Gastroesophageal sphincter (tissue), 4 donors: ENCODE results near the gene FLT3. TPM values are rescaled to one million over a fixed set of nuclear protein-coding genes. Genes with fewer than 3 reads are reported as not detected.
"Not testable (repeated sequence)": the region's sequence is repeated elsewhere in the genome, so short reads cannot be mapped to it uniquely, and the experiment has no call there.

Experiments
- ATAC-seq: fragments of 150-250 bp; one replicate; pipeline ENCODE4 v1.9.1; 2016; ENCODE audit warnings: mild to moderate bottlenecking, moderate library complexity
- H3K27ac ChIP-seq, 4 donors: fragments of 200-600 bp; sonication (generic) in 3 of 4; 1 replicate in 3 of 4; 2 replicates in 1 of 4; pipeline ENCODE4 v1.5.1; 2016 to 2019
- H3K27me3 ChIP-seq: fragments of 200-600 bp; sonication (generic); one replicate; pipeline ENCODE4 v1.5.1; 2019
- H3K36me3 ChIP-seq, 2 donors: fragments of 200-600 bp; sonication (generic); one replicate each; pipeline ENCODE4 v1.5.1; 2019; ENCODE audit warnings: control low read depth in 1 of 2
- H3K4me1 ChIP-seq, 3 donors: fragments of 200-600 bp; sonication (generic); 1 replicate in 2 of 3; 2 replicates in 1 of 3; pipeline ENCODE4 v1.5.1; 2016 to 2019; ENCODE audit warnings: control low read depth in 2 of 3
- H3K4me3 ChIP-seq, 2 donors: fragments of 200-600 bp; sonication (generic); one replicate each; pipeline ENCODE4 v1.5.1; 2019; ENCODE audit warnings: mild to moderate bottlenecking in 1 of 2, moderate library complexity in 1 of 2
- H3K9me3 ChIP-seq, 3 donors: fragments of 200-600 bp; sonication (generic); one replicate each; pipeline ENCODE4 v1.5.1; 2017 to 2019; ENCODE audit warnings: control low read depth in 2 of 3
- CTCF ChIP-seq, 4 experiments: fragments of 200-600 bp in 2 of 4; fragments of 450-650 bp in 2 of 4; sonication (generic) in 1 of 4; IDR thresholded peaks; one replicate each; pipeline ENCODE4 v1.5.1; 2017 to 2019; ENCODE audit warnings: antibody characterized with exemption in 4 of 4, mild to moderate bottlenecking in 2 of 4, moderate library complexity in 2 of 4
- EP300 ChIP-seq: sonication (generic); formaldehyde crosslinking; IDR thresholded peaks from one replicate; pipeline ENCODE4 v1.6.1; 2017; ENCODE audit warnings: antibody characterized with exemption, mild to moderate bottlenecking
- POLR2A ChIP-seq, 2 donors: fragments of 450-650 bp; IDR thresholded peaks; one replicate each; pipeline ENCODE4 v1.6.1; 2017; ENCODE audit warnings: antibody characterized with exemption in 2 of 2, mild to moderate bottlenecking in 2 of 2, moderate library complexity in 1 of 2
- POLR2AphosphoS5 ChIP-seq: sonication (generic); formaldehyde crosslinking; IDR thresholded peaks from one replicate; pipeline ENCODE4 v1.6.1; 2017; ENCODE audit warnings: antibody characterized with exemption
- WGBS, 2 donors: methylation state at CpG; one replicate each; pipeline ENCODE4 v1.1.5; 2018; ENCODE audit warnings: low coverage in 1 of 2; 5-methylcytosine and 5-hydroxymethylcytosine counted together
- total RNA-seq, 4 donors: library from RNA; depleted of rRNA; stranded (reverse); fragments of >200 nt; gene quantifications; one replicate each; pipeline ENCODE4 v1.1.0, GENCODE V29; 2016

FLT3 gene
- total RNA-seq, 4 donors from 2014 or later, result 0.46 to 1.1 (median 0.62) TPM

GRCh38 chr13:28010046-28010445 lies 90.3 kb downstream of the FLT3 start:
- no peak overlapping the region for H3K27ac ChIP-seq
- no peak overlapping the region for H3K4me3 ChIP-seq
- no peak for ATAC-seq
- H3K27me3 ChIP-seq, result peaks cover 56% of the 10 kb centered on the region
- 74 to 87% methylated on average over 4 to 5 of the region's 5 CpGs for WGBS, 2 donors
- H3K4me1 ChIP-seq, result no peaks in the 10 kb centered on the region
- TF ChIP-seq POLR2A (IDR thresholded peaks at IDR 0.05) (no peak), POLR2AphosphoS5 (no peak), CTCF (IDR thresholded peaks at IDR 0.05) (no peak), EP300 (no peak)
- no peaks in the 10 kb centered on the region for H3K9me3 ChIP-seq
- no peaks in the 10 kb centered on the region for H3K36me3 ChIP-seq

GRCh38 chr13:28005016-28005415 lies 95.4 kb downstream of the FLT3 start:
- 82 to 100% methylated on average over 1 to 9 of the region's 13 CpGs for WGBS, 2 donors
- not testable (repeated sequence) for H3K36me3 ChIP-seq, H3K9me3 ChIP-seq, H3K27ac ChIP-seq, ATAC-seq, H3K4me1 ChIP-seq, H3K4me3 ChIP-seq
- H3K27me3 ChIP-seq, result peaks cover 11% of the 10 kb centered on the region

- 57 to 62% methylated on average over 5 to 6 of the region's 6 CpGs for WGBS, 2 donors
- Histone ChIP-seq H3K9me3 (no peaks in the 10 kb centered on the region), H3K4me3 (no peak overlapping the region), H3K27me3 (no peaks in the 10 kb centered on the region), H3K36me3 (no peaks in the 10 kb centered on the region), H3K4me1 (no peaks in the 10 kb centered on the region), H3K27ac (no peak overlapping the region)
- no peak for ATAC-seq
- TF ChIP-seq POLR2AphosphoS5 (no peak), CTCF (IDR thresholded peaks at IDR 0.05) (no peak), EP300 (no peak), POLR2A (IDR thresholded peaks at IDR 0.05) (no peak)
Observed at GRCh38 chr13:28002886-28003698, 97.3 kb downstream of the FLT3 start.

- Histone ChIP-seq H3K4me3 (no peak overlapping the region), H3K27ac (no peak overlapping the region), H3K27me3 (no peaks in the 10 kb centered on the region), H3K4me1 (no peaks in the 10 kb centered on the region), H3K36me3 (no peaks in the 10 kb centered on the region), H3K9me3 (no peaks in the 10 kb centered on the region)
- ATAC-seq, result no peak
- no peak for TF ChIP-seq EP300
- TF ChIP-seq CTCF (IDR thresholded peaks at IDR 0.05), result no peak
- TF ChIP-seq POLR2AphosphoS5, result no peak
- 86 to 100% methylated on average over 1 of the region's 20 CpGs for WGBS, 2 donors
Observed at GRCh38 chr13:28001837-28002473, 98.4 kb downstream of the FLT3 start.

- no peak for ATAC-seq
- no peaks in the 10 kb centered on the region for H3K9me3 ChIP-seq
Observed at GRCh38 chr13:28001049-28001448, 99.3 kb downstream of the FLT3 start.

More at GRCh38 chr13:28001049-28001448, 99.3 kb downstream of the FLT3 start:
- WGBS, 2 donors, result 71% methylated on average over 1 of the region's 11 CpGs; no CpG with 5 or more reads in 1 of the 2 donors
- no peak overlapping the region for H3K27ac ChIP-seq
- H3K4me3 ChIP-seq, result no peak overlapping the region
- H3K36me3 ChIP-seq, result no peaks in the 10 kb centered on the region
- TF ChIP-seq POLR2A (IDR thresholded peaks at IDR 0.05) (no peak), POLR2AphosphoS5 (no peak), CTCF (IDR thresholded peaks at IDR 0.05) (no peak), EP300 (no peak)
- no peaks in the 10 kb centered on the region for H3K4me1 ChIP-seq
- no peaks in the 10 kb centered on the region for H3K27me3 ChIP-seq
